K562 treated with DMSO at 1 percent for 24 hours (cell line): ENCODE results near the gene DHODH. TPM values are rescaled to one million over a fixed set of nuclear protein-coding genes. Genes with fewer than 3 reads are reported as not detected.

Source experiments
- total RNA-seq: library from RNA; unstranded; fragments of 300-600 nt; gene quantifications from 2 replicates; pipeline ENCODE4 v1.2.3, GENCODE V29; 2022; ENCODE audit warnings: low read depth; ENCODE audit not compliant: insufficient read depth

DHODH gene
- 2.2 and 2.6 TPM in 2 replicates for total RNA-seq

DNA sequence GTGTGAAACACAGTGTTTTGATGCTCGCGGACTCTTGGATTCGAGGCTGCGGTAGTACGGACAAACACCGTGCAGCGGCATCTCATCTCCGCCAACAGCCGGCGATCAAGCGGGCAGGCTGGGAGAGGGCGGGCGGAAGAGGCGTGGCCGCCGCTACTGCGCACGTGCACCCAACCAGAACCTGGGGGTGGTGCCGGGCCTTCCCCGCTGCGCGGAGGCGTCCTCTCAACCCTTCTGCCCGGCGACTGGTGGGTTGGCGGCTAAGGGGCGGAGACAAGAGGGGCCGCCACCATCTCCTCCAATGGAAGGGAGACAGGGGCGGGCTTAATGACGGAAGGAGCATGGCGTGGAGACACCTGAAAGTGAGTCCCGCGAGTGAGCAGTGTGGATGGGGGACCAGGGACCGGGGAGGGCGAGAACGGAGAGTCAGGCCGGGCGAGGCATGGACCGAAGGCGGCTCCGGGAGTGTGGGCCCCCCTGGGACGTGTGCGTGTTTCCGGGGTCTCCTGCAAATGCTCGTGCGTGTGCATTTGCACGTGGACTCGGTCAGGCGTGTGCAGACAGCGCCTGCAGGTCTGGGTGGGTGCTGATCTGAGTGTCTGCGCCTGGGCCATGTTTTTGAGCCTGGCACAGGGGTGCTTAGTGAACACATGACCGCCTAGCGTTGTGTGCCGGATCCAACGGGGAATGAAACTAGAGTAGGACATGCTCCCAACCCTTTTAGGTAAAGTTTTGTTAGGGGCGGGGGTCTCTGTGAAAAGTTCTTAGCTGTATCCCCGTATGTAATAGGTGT is at the start of gene DHODH:
Gene DHODH (plus strand): TSS at position 321 of the 793 bp plus-strand sequence. CDS start 21 bp downstream, at position 342.

DNA sequence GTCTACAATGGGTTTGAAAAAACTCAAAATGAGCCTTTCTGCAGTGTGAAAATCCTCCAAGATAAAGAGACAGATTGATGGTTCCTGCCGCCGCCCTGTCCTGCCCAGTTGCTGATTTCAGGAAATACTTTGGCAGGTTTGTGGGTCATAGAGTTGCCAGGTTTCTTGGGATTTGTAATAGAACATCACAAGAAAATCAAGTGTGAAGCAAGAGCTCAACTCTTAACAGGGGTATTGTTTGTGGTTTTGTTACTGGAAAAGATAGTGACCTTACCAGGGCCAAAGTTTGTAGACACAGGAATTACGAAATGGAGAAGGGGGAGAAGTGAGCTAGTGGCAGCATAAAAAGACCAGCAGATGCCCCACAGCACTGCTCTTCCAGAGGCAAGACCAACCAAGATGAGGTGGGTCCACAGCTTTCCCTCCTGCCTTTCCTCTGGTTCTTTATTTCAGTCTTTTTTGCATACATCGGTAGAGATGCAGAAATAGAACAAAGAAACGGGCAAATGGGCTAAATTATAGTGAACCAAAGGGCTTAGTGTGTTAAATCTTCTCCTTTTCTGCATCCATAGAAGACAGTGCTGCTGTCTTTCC is 45.8 kb downstream of the DHODH start, which contains the start of gene HP:
Gene HP (plus strand): TSS at position 252 of the 594 bp plus-strand sequence. CDS start 148 bp downstream, at position 400.

Other genes starting within 250 kb of the DHODH start
- 36.2 and 36.7 TPM in 2 replicates for gene AP1G1, start 199.9 kb upstream of the DHODH start, total RNA-seq
- gene ATXN1L, start 162.8 kb upstream of the DHODH start, total RNA-seq, result 6.9 and 7.8 TPM in 2 replicates
- 12.3 and 14.9 TPM in 2 replicates for gene ZNF821, start 124.6 kb upstream of the DHODH start, total RNA-seq
- 125 and 136 TPM in 2 replicates for gene IST1, start 113.2 kb upstream of the DHODH start, total RNA-seq
- 0.07 TPM in 1 of 2 replicates, not detected in the other for gene PKD1L3, start 8.3 kb upstream of the DHODH start, total RNA-seq
- gene HP, start 45.8 kb downstream of the DHODH start, total RNA-seq, result not detected in 2 replicates
- not detected in 2 replicates for gene HPR, start 54.5 kb downstream of the DHODH start, total RNA-seq
- 5.7 and 7.3 TPM in 2 replicates for gene TXNL4B, start 84.9 kb downstream of the DHODH start, total RNA-seq
- 58.3 and 63.1 TPM in 2 replicates for gene DHX38, start 85.1 kb downstream of the DHODH start, total RNA-seq
- gene PMFBP1, start 163.4 kb downstream of the DHODH start, total RNA-seq, result 0.85 and 0.89 TPM in 2 replicates